Liver (tissue), 9 donors: ENCODE results near the gene SCAMP1. TPM values are rescaled to one million over a fixed set of nuclear protein-coding genes. Genes with fewer than 3 reads are reported as not detected.

Experiments
- DNase-seq: peaks from one replicate; pipeline ENCODE4 v3.0.0-alpha.2; 2017; ENCODE audit warnings: low spot score
- H3K27ac ChIP-seq, 2 donors: one replicate each; pipeline ENCODE4 v1.7.0; 2013; ENCODE audit warnings: inconsistent platforms in 2 of 2, low read length in 2 of 2, control low read depth in 1 of 2, low read depth in 1 of 2, mild to moderate bottlenecking in 1 of 2
- H3K27me3 ChIP-seq, 4 donors: one replicate each; pipeline versions ENCODE4 v1.6.1 to v1.7.0; 2013; ENCODE audit warnings: low read length in 3 of 4, inconsistent platforms in 1 of 4, mild to moderate bottlenecking in 1 of 4, moderate library complexity in 1 of 4; ENCODE audit not compliant: control insufficient read depth in 4 of 4, insufficient read depth in 4 of 4
- H3K36me3 ChIP-seq, 4 donors: one replicate each; pipeline versions ENCODE4 v1.6.1 to v1.7.0; 2013; ENCODE audit warnings: low read length in 3 of 4, mild to moderate bottlenecking in 3 of 4, low read depth in 1 of 4, moderate library complexity in 1 of 4; ENCODE audit not compliant: control insufficient read depth in 4 of 4, insufficient read depth in 3 of 4
- H3K4me1 ChIP-seq, 4 donors: one replicate each; pipeline versions ENCODE4 v1.6.1 to v1.7.0; 2013; ENCODE audit warnings: low read length in 3 of 4, mild to moderate bottlenecking in 3 of 4, moderate library complexity in 1 of 4; ENCODE audit not compliant: control insufficient read depth in 4 of 4, insufficient read depth in 4 of 4
- H3K4me3 ChIP-seq, 3 donors: one replicate each; pipeline versions ENCODE4 v1.6.1 to v1.7.0; 2013; ENCODE audit warnings: low read length in 3 of 3, control low read depth in 1 of 3, low read depth in 1 of 3, mild to moderate bottlenecking in 1 of 3
- H3K9ac ChIP-seq, 2 donors: one replicate each; pipeline ENCODE4 v1.7.0; 2013; ENCODE audit warnings: low read length in 2 of 2, mild to moderate bottlenecking in 2 of 2, moderate library complexity in 2 of 2, control low read depth in 1 of 2, low read depth in 1 of 2
- H3K9me3 ChIP-seq, 4 donors: one replicate each; pipeline versions ENCODE4 v1.6.1 to v1.7.0; 2013; ENCODE audit warnings: low read length in 3 of 4; ENCODE audit not compliant: control insufficient read depth in 4 of 4
- ATF3 ChIP-seq: IDR thresholded peaks from 2 replicates; pipeline ENCODE4 v1.6.1; 2016; ENCODE audit warnings: antibody characterized with exemption
- CTCF ChIP-seq: fragments of 150-350 bp; IDR thresholded peaks from 2 replicates; pipeline ENCODE4 v1.5.1; 2017; ENCODE audit warnings: improper control_type of control experiment, low read depth, low read length; ENCODE audit not compliant: missing input control
- EGR1 ChIP-seq, 2 donors: IDR thresholded peaks; 2 replicates each; pipeline ENCODE4 v1.6.1; 2016 to 2018; ENCODE audit warnings: antibody characterized with exemption in 2 of 2, low read depth in 2 of 2
- FOXA1 ChIP-seq: IDR thresholded peaks from 2 replicates; pipeline ENCODE4 v1.6.1; 2016; ENCODE audit warnings: antibody characterized with exemption
- FOXA2 ChIP-seq: IDR thresholded peaks from 2 replicates; pipeline ENCODE4 v1.6.1; 2016; ENCODE audit warnings: antibody characterized with exemption
- HNF4G ChIP-seq: IDR thresholded peaks from 2 replicates; pipeline ENCODE4 v1.6.1; 2016; ENCODE audit warnings: antibody characterized with exemption
- JUND ChIP-seq, 2 donors: IDR thresholded peaks; 2 replicates each; pipeline ENCODE4 v1.6.1; 2016; ENCODE audit warnings: antibody characterized with exemption in 2 of 2
- MAX ChIP-seq: IDR thresholded peaks from 2 replicates; pipeline ENCODE4 v1.6.1; 2016; ENCODE audit warnings: antibody characterized with exemption
- RAD21 ChIP-seq, 2 donors: IDR thresholded peaks; 2 replicates each; pipeline ENCODE4 v1.6.1; 2016; ENCODE audit warnings: antibody characterized with exemption in 2 of 2, mild to moderate bottlenecking in 2 of 2
- REST ChIP-seq: IDR thresholded peaks from 2 replicates; pipeline ENCODE4 v1.6.1; 2016; ENCODE audit warnings: antibody characterized with exemption, mild to moderate bottlenecking
- RXRA ChIP-seq, 2 donors: IDR thresholded peaks; 2 replicates each; pipeline ENCODE4 v1.6.1; 2017 to 2018; ENCODE audit warnings: antibody characterized with exemption in 2 of 2, mild to moderate bottlenecking in 1 of 2
- SP1 ChIP-seq: IDR thresholded peaks from 2 replicates; pipeline ENCODE4 v1.6.1; 2018; ENCODE audit warnings: antibody characterized with exemption, mild to moderate bottlenecking
- TAF1 ChIP-seq: conservative IDR thresholded peaks from 2 replicates; pipeline ENCODE4 v1.6.1; 2016; ENCODE audit warnings: antibody characterized with exemption, mild to moderate bottlenecking
- YY1 ChIP-seq: IDR thresholded peaks from 2 replicates; pipeline ENCODE4 v1.6.1; 2016; ENCODE audit warnings: antibody characterized with exemption, mild to moderate bottlenecking
- ZBTB33 ChIP-seq: IDR thresholded peaks from 2 replicates; pipeline ENCODE4 v1.6.1; 2016; ENCODE audit warnings: antibody characterized with exemption
- WGBS: extraction: QIAGEN DNeasy Blood & Tissue Kit; methylation state at CpG from one replicate; pipeline ENCODE4 v1.1.7; 2013; 5-methylcytosine and 5-hydroxymethylcytosine counted together
- polyA plus RNA-seq, 2 donors: library from polyadenylated mRNA; stranded (reverse) in 1 of 2; unstranded in 1 of 2; fragments of 200-250 nt in 1 of 2; fragments of >200 nt in 1 of 2; fragmentation: Nextera tagmentation in 1 of 2; extraction: Ambion mirVana in 1 of 2; gene quantifications; one replicate each; pipeline versions ENCODE4 v1.2.1 to v1.2.3, GENCODE V29; 2013 to 2015
- total RNA-seq, 2 donors: library from RNA; depleted of rRNA; stranded (reverse); fragments of >200 nt; gene quantifications; one replicate each; pipeline ENCODE4 v1.2.3, GENCODE V29; 2014
- donor health status: healthy.
- donor health status: healthy.
- donor health status: healthy.
- donor health status: healthy.
- donor health status: healthy.

The SCAMP1 gene
- total and polyA plus RNA-seq, 4 donors, result 5.9 to 15.0 (median 9.0) TPM

DNA sequence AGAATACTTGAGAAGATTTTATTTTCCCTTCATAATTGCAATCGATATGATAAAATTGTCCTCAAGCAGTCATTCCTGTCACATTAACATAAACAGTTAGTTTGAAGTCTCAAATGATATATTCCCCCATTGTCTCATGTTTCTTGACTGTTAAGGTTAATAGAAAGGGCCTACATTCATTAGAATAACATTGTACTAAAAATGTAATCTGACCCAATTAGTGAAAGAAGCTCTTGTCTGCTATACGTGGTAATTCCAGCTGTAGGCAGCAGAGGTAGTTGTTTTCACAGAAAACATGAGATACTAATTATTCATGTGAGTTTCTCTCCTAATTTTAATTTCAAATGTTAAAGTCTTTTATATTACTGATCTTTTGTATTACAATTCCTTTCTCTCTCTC is 40.0 kb upstream of the SCAMP1 start:
- no peak overlapping the region for H3K27ac ChIP-seq
- no peaks in the 10 kb centered on the region for H3K36me3 ChIP-seq
- H3K9me3 ChIP-seq, result no peaks in the 10 kb centered on the region
- no peak overlapping the region for H3K9ac ChIP-seq
- H3K27me3 ChIP-seq, result no peaks in the 10 kb centered on the region
- TF ChIP-seq SP1 (no peak), RAD21 (IDR thresholded peaks at IDR 0.05) (peak; percentile 75 to 80), CTCF (peak; percentile 55)
- DNase-seq, result no peak
- H3K4me3 ChIP-seq, result no peak overlapping the region
- WGBS, result 47% methylated on average over 2 of the region's 2 CpGs
- H3K4me1 ChIP-seq, result no peaks in the 10 kb centered on the region

DNA sequence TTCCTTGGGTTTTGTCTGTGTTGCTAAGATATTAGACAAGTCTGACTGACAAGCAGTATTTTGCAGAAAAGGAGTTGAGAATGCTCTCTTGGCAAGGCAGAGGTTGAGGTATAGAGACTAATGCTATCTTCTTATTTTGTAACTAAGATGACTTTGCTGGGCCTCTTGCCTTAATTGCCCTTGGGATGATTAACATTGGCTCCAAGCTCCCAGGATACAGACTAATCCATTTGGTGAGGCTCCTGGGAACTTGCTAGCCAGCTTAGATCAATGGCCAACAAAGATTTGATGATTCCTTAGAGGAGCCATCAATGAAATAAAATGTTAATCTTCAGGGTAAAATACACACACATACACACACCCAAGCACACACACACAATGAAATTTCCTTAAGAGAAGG is 37.2 kb upstream of the SCAMP1 start:
- Histone ChIP-seq H3K9me3 (no peaks in the 10 kb centered on the region), H3K9ac (no peak overlapping the region), H3K4me1 (no peaks in the 10 kb centered on the region), H3K36me3 (no peaks in the 10 kb centered on the region), H3K4me3 (no peak overlapping the region), H3K27me3 (no peaks in the 10 kb centered on the region), H3K27ac (no peak overlapping the region)
- no peak for DNase-seq
- no peak for TF ChIP-seq REST
- no peak for TF ChIP-seq FOXA1
- TF ChIP-seq EGR1 (IDR thresholded peaks at IDR 0.05; ENCODE audit: low read depth in 2 of 2), result no peak
- TF ChIP-seq RXRA (IDR thresholded peaks at IDR 0.05), result no peak
- TF ChIP-seq TAF1, result no peak
- TF ChIP-seq JUND (IDR thresholded peaks at IDR 0.05), result no peak
- TF ChIP-seq MAX, result no peak
- no peak for TF ChIP-seq FOXA2
- no peak for TF ChIP-seq CTCF
- TF ChIP-seq YY1, result no peak
- TF ChIP-seq HNF4G, result no peak
- TF ChIP-seq ZBTB33, result no peak
- TF ChIP-seq ATF3, result no peak
- no peak for TF ChIP-seq RAD21 (IDR thresholded peaks at IDR 0.05)
